ENCODE data around the gene SLIT2.

SLIT2 gene

GRCh38 chr4:20299515-20299914, 47.8 kb downstream of the SLIT2 start:
- peak; percentile 65 for DNase-seq (ENCODE audit: low spot score)

GRCh38 chr4:20301161-20301560, 49.5 kb downstream of the SLIT2 start:
- no peak for DNase-seq (ENCODE audit: low spot score)

Data from RKO (cell line).